Left lung (tissue), 10 donors: ENCODE data around the gene HIPK4. TPM values are rescaled to one million over a fixed set of nuclear protein-coding genes. Genes with fewer than 3 reads are reported as not detected.

Source experiments
- ATAC-seq: fragments of 200-7000 bp; cut with Tn5 transposase; one replicate; pipeline ENCODE4 v1.9.1; 2020; ENCODE audit warnings: moderate library complexity
- DNase-seq, 4 donors: peaks; one replicate each; pipeline ENCODE4 v3.0.0-alpha.2; 2013 to 2020
- H3K27ac ChIP-seq, 2 donors: fragments of 200-600 bp; sonication (generic) in 1 of 2; one replicate each; pipeline versions ENCODE4 v1.5.0 to v1.8.0; 2020 to 2021
- H3K27me3 ChIP-seq, 2 donors: fragments of 200-600 bp; sonication (generic) in 1 of 2; one replicate each; pipeline versions ENCODE4 v1.5.0 to v1.8.0; 2020 to 2021
- H3K36me3 ChIP-seq, 2 donors: fragments of 200-600 bp; sonication (generic) in 1 of 2; one replicate each; pipeline versions ENCODE4 v1.5.0 to v1.8.0; 2020 to 2021
- H3K4me1 ChIP-seq, 2 donors: fragments of 200-600 bp; one replicate each; pipeline ENCODE4 v1.8.0; 2021
- H3K4me3 ChIP-seq, 2 donors: fragments of 200-600 bp; sonication (generic) in 1 of 2; one replicate each; pipeline versions ENCODE4 v1.5.0 to v1.8.0; 2020 to 2021; ENCODE audit warnings: mild to moderate bottlenecking in 1 of 2
- H3K9me3 ChIP-seq, 2 donors: fragments of 200-600 bp; sonication (generic) in 1 of 2; one replicate each; pipeline versions ENCODE4 v1.5.0 to v1.8.0; 2020 to 2021
- intact Hi-C, 2 donors: fragments of 100-400 bp; cut with DNase I; formaldehyde crosslinking; loops; one replicate each; pipeline versions ENCODE4 v1.11.2 to v1.14.2; 2022
- polyA plus RNA-seq, 6 donors: library from polyadenylated mRNA; unstranded; fragments of 120-200 nt; gene quantifications; one replicate each; pipeline ENCODE4 v1.2.1, GENCODE V29; 2013; ENCODE audit not compliant: insufficient read length in 6 of 6
- total RNA-seq, 2 donors: library from RNA; stranded (reverse); fragmentation: NEBNext Ultra II Directional; extraction: Animal tissue kit (Norgen Biotek cat#: 25700); gene quantifications; one replicate each; pipeline ENCODE4 v1.2.1, GENCODE V29; 2021
- TF ChIP-seq, protein P1 (sequence below), 2 donors: fragments of 200-600 bp; sonication (generic) in 1 of 2; IDR thresholded peaks; one replicate each; pipeline versions ENCODE4 v1.5.0 to v1.8.0; 2021; ENCODE audit warnings: antibody characterized with exemption in 2 of 2
- donor health status: DM: no; HTN: yes; CAD: no.
- donor health status: DM: no; HTN: no; CAD: no.

HIPK4 gene
- total and polyA plus RNA-seq, 8 donors, result 0.09 to 0.35 (median 0.27) TPM

DNA sequence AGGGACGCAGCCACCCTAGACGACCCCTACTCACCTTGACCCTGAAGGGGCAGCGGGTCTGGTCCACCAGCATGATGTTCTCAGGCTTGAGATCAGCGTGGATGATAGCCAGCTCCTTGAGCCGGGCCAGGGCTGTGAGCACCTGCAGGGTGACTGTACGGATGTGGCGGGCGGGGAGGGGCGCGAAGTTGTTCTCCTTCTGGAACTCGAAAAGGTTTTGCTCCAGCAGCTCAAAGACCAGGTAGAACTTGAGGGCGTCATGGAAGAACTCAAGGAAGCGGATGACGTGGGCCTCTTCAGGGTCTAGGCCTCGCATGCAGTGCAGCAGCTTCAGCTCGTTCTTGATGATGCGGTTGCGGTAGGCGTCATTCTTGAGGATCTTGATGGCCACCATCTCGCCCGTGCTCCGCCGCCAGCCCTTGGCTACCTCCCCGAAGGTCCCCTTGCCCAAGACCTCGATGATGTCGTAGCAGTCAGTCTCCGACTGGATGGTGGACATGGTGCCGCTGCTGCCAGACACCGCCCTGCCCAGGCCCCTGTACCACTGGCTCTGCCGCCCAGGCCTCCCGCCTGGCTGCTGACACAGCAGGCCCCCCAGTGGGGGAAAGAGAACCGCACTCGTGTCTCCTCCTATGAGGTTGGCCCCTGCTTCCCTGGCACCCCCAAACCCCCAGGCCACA, 437 bp downstream of the HIPK4 start:
- Histone ChIP-seq H3K36me3 (no peaks in the 10 kb centered on the region), H3K27me3 (no peaks in the 10 kb centered on the region), H3K4me3 (no peak overlapping the region), H3K9me3 (no peaks in the 10 kb centered on the region), H3K27ac (no peak overlapping the region), H3K4me1 (peaks cover 0 to 14% of the 10 kb centered on the region in 2 donors)
- intact Hi-C loops, result no loop called here
- no peak for ATAC-seq
- no peak for DNase-seq
- TF ChIP-seq, protein P1, sequence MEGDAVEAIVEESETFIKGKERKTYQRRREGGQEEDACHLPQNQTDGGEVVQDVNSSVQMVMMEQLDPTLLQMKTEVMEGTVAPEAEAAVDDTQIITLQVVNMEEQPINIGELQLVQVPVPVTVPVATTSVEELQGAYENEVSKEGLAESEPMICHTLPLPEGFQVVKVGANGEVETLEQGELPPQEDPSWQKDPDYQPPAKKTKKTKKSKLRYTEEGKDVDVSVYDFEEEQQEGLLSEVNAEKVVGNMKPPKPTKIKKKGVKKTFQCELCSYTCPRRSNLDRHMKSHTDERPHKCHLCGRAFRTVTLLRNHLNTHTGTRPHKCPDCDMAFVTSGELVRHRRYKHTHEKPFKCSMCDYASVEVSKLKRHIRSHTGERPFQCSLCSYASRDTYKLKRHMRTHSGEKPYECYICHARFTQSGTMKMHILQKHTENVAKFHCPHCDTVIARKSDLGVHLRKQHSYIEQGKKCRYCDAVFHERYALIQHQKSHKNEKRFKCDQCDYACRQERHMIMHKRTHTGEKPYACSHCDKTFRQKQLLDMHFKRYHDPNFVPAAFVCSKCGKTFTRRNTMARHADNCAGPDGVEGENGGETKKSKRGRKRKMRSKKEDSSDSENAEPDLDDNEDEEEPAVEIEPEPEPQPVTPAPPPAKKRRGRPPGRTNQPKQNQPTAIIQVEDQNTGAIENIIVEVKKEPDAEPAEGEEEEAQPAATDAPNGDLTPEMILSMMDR (IDR thresholded peaks at IDR 0.05), result no peak

DNA sequence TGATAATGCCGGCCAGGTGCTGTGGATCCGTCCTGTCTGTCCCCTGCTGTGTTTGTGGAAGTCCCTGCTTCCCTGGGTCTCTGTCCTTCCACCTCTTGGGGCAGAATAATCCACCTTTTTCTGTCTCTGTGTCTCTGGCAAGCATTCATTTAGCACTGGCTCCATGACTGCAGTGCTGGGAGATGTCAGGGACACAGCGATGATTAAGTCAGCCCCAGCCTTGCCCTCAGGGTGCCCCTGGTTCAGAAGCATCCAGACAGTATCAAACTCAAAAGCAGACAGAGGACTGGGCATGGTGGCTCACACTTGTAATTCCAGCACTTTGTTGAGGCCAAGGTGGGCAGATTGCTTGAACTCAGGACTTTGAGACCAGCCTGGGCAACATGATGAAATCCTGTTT, 1.5 kb downstream of the HIPK4 start:
- DNase-seq, result no peak
- H3K36me3 ChIP-seq, result no peaks in the 10 kb centered on the region
- TF ChIP-seq, protein P1 (IDR thresholded peaks at IDR 0.05), result no peak
- H3K4me3 ChIP-seq, result no peak overlapping the region
- intact Hi-C loops, result no loop called here
- H3K27ac ChIP-seq, result no peak overlapping the region
- peaks cover 0 to 13% of the 10 kb centered on the region in 2 donors for H3K4me1 ChIP-seq
- H3K27me3 ChIP-seq, result no peaks in the 10 kb centered on the region
- ATAC-seq, result no peak
- H3K9me3 ChIP-seq, result no peaks in the 10 kb centered on the region

DNA sequence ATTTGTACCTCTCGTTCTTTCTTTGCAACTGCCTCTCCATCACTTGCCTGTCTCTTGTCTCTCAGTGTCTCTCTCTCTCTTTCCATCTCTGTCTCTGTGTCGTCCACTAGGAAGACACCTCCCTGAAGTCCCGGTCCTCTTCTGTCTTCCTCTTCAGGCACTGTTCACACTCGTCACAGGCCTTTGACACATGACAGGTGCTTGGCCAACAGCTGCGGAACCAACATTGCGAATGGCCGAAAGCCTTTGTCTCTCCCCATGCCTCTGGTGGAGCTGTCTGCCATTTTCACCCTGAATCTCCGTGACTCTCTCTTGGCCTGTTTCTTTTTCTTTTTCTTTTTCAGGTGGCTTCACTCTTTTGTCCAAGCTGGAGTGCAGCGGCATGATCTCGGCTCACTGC, 2.8 kb downstream of the HIPK4 start:
- Histone ChIP-seq H3K4me1 (peaks cover 0 to 4% of the 10 kb centered on the region in 2 donors), H3K36me3 (no peaks in the 10 kb centered on the region), H3K27me3 (no peaks in the 10 kb centered on the region), H3K9me3 (no peaks in the 10 kb centered on the region), H3K27ac (no peak overlapping the region), H3K4me3 (no peak overlapping the region)
- no peak for ATAC-seq
- intact Hi-C loops, result no loop called here
- DNase-seq, result no peak
- TF ChIP-seq, protein P1 (IDR thresholded peaks at IDR 0.05), result no peak

DNA sequence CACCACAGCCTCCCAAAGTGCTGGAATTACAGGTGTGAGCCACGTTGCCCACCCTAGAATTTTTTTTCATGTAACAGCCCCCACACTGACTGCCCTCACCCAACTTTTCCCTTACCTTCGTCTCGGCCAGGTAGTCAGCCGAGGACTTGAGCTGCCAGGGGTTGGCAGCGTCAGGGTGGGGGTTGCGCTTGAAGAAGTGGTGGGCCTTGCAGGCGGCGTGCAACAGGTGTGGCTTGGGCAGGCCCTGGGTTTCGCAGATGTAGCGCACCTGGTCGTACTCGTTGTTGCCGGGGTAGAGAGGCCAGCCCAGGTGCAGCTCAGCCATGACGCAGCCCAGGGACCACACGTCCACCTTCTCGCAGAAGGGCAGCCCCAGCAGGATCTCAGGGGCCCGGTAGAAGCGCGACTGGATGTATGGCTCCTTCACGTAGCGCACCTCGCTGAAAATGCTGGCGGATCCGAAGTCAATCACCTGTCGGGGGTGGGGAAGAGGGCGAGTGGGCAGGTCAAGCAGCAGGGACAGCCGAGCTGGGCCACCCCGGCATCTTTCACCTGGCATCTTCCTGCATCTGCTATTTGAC, 6.2 kb downstream of the HIPK4 start:
- TF ChIP-seq, protein P1 (IDR thresholded peaks at IDR 0.05), result no peak
- intact Hi-C loops, result no loop called here
- no peak for ATAC-seq

DNA sequence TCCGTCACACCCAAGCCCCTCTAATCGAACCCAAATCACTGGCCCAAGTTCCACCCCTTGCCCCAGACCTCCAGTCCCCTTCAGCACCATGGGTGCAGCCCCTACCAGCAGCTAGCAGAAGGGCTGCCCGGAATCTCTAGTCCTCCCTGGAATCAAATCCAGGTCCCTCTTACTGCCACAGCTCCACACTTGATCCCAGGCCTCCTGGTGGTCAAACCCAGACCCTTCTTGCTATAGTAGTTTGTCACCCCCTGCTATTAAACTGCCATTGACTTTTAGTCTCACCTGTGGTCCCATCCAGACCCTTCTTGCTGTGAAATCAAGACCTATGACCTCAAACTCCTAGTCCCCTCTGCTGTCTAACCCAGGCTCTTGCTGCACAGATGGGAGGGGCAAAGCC, 8.7 kb downstream of the HIPK4 start:
- Histone ChIP-seq H3K27ac (no peak overlapping the region), H3K9me3 (no peaks in the 10 kb centered on the region), H3K27me3 (no peaks in the 10 kb centered on the region), H3K4me1 (no peaks in the 10 kb centered on the region), H3K36me3 (peaks cover 0 to 34% of the 10 kb centered on the region in 2 donors), H3K4me3 (no peak overlapping the region)
- DNase-seq (no peak), ATAC-seq (no peak)
- intact Hi-C loops, result no loop called here
- TF ChIP-seq, protein P1 (IDR thresholded peaks at IDR 0.05), result no peak

More for the DNA sequence above, 6.2 kb downstream of the HIPK4 start:
- H3K9me3 ChIP-seq, result no peaks in the 10 kb centered on the region
- DNase-seq, result no peak
- H3K27ac ChIP-seq, result no peak overlapping the region
- peaks cover 0 to 14% of the 10 kb centered on the region in 2 donors for H3K36me3 ChIP-seq
- no peaks in the 10 kb centered on the region for H3K4me1 ChIP-seq
- no peaks in the 10 kb centered on the region for H3K27me3 ChIP-seq
- H3K4me3 ChIP-seq, result no peak overlapping the region
